Measurements from ENCODE around the gene B2M. TPM values are rescaled to one million over a fixed set of nuclear protein-coding genes. Genes with fewer than 3 reads are reported as not detected.

Gene B2M
- total RNA-seq, 1 donor from 2014 or later = 4,741 TPM

- no peak for TF ChIP-seq CTCF (IDR thresholded peaks at IDR 0.05)
- Histone ChIP-seq H3K4me3 (no peak overlapping the region), H3K4me1 (peaks cover 25% of the 10 kb centered on the region), H3K27me3 (ENCODE audit: low read depth) (no peaks in the 10 kb centered on the region), H3K36me3 (no peaks in the 10 kb centered on the region), H3K9me3 (no peaks in the 10 kb centered on the region), H3K27ac (peak overlapping the region; percentile 26)
- no peak for DNase-seq
- no peak for ATAC-seq
- intact Hi-C loops (cut with DNase I) = loop anchor here (10.0 kb wide), 1 partner anchor 68 kb away; the partner anchor contains the start of gene TRIM69
Observed at GRCh38 chr15:44666210-44667038, 44.9 kb upstream of the B2M start.

- Histone ChIP-seq H3K4me1 (peaks cover 19% of the 10 kb centered on the region), H3K36me3 (no peaks in the 10 kb centered on the region), H3K4me3 (no peak overlapping the region), H3K27ac (peak overlapping the region; percentile 26), H3K27me3 (ENCODE audit: low read depth) (no peaks in the 10 kb centered on the region), H3K9me3 (no peaks in the 10 kb centered on the region)
- ATAC-seq = no peak
- TF ChIP-seq CTCF (IDR thresholded peaks at IDR 0.05) = no peak
- intact Hi-C loops (cut with DNase I) = loop anchor here (10.0 kb wide), 1 partner anchor 68 kb away; the partner anchor contains the start of gene TRIM69
- DNase-seq = no peak
Observed at GRCh38 chr15:44667039-44667360, 44.3 kb upstream of the B2M start.

GRCh38 chr15:44668921-44669320 is 42.4 kb upstream of the B2M start:
- DNase-seq = no peak
- ATAC-seq = no peak
- no peak for TF ChIP-seq CTCF (IDR thresholded peaks at IDR 0.05)
- Histone ChIP-seq H3K4me3 (no peak overlapping the region), H3K36me3 (no peaks in the 10 kb centered on the region), H3K4me1 (peaks cover 11% of the 10 kb centered on the region), H3K27ac (no peak overlapping the region), H3K9me3 (no peaks in the 10 kb centered on the region), H3K27me3 (ENCODE audit: low read depth) (no peaks in the 10 kb centered on the region)
- intact Hi-C loops (cut with DNase I) = loop anchor here (10.0 kb wide), 1 partner anchor 66 kb away; the partner anchor contains the start of gene TRIM69

- intact Hi-C loops (cut with DNase I) = no loop called here
- Histone ChIP-seq H3K4me3 (no peak overlapping the region), H3K4me1 (peaks cover 4% of the 10 kb centered on the region), H3K36me3 (no peaks in the 10 kb centered on the region), H3K27ac (peak overlapping the region; percentile 36), H3K9me3 (no peaks in the 10 kb centered on the region), H3K27me3 (ENCODE audit: low read depth) (no peaks in the 10 kb centered on the region)
- ATAC-seq = peak; percentile 61 to 71
- DNase-seq = no peak
- TF ChIP-seq CTCF (IDR thresholded peaks at IDR 0.05) = no peak
Observed at GRCh38 chr15:44670087-44670950, 41.0 kb upstream of the B2M start.

GRCh38 chr15:44673639-44674038 is 37.7 kb upstream of the B2M start:
- Histone ChIP-seq H3K9me3 (no peaks in the 10 kb centered on the region), H3K4me3 (no peak overlapping the region), H3K36me3 (no peaks in the 10 kb centered on the region), H3K27me3 (ENCODE audit: low read depth) (no peaks in the 10 kb centered on the region), H3K4me1 (peaks cover 10% of the 10 kb centered on the region), H3K27ac (no peak overlapping the region)
- no peak for ATAC-seq
- intact Hi-C loops (cut with DNase I) = no loop called here
- TF ChIP-seq CTCF (IDR thresholded peaks at IDR 0.05) = no peak
- no peak for DNase-seq

Measured in lower lobe of right lung (tissue), 2 donors.